GM18508 (cell line): Measurements from ENCODE around the gene MSANTD2.

Experiments
- ATAC-seq: cut with Tn5 transposase; IDR thresholded peaks from one replicate; pipeline ENCODE4 v1.9.1; 2021; ENCODE audit warnings: moderate number of reproducible peaks; ENCODE audit not compliant: insufficient read depth, unreplicated experiment

MSANTD2 gene

GRCh38 chr11:124739479-124740276 is 60.5 kb downstream of the MSANTD2 start, which contains the start of gene NRGN:
NRGN (plus strand) TSS chr11:124739942; CDS start chr11:124740085, 143 bp downstream.
- ATAC-seq = peak; percentile 65

- ATAC-seq = no peak
Observed at GRCh38 chr11:124738713-124739478, 61.3 kb downstream of the MSANTD2 start.

GRCh38 chr11:124737638-124738305 is 62.4 kb downstream of the MSANTD2 start:
- ATAC-seq = no peak

GRCh38 chr11:124736736-124737135 is 63.5 kb downstream of the MSANTD2 start:
- no peak for ATAC-seq

- no peak for ATAC-seq
Observed at GRCh38 chr11:124732230-124732629, 68.0 kb downstream of the MSANTD2 start.

GRCh38 chr11:124729571-124729970 is 70.6 kb downstream of the MSANTD2 start:
- no peak for ATAC-seq

- ATAC-seq = no peak
Observed at GRCh38 chr11:124728134-124728533, 72.1 kb downstream of the MSANTD2 start.

- ATAC-seq = no peak
Observed at GRCh38 chr11:124727474-124727873, 72.7 kb downstream of the MSANTD2 start.

GRCh38 chr11:124725719-124726105 is 74.5 kb downstream of the MSANTD2 start:
- no peak for ATAC-seq

GRCh38 chr11:124724979-124725718 is 75.1 kb downstream of the MSANTD2 start:
- ATAC-seq = peak; percentile 94

GRCh38 chr11:124722176-124722575 is 78.0 kb downstream of the MSANTD2 start:
- no peak for ATAC-seq

GRCh38 chr11:124719534-124719933 is 80.7 kb downstream of the MSANTD2 start:
- ATAC-seq = no peak

- ATAC-seq = no peak
Observed at GRCh38 chr11:124718801-124719200, 81.4 kb downstream of the MSANTD2 start.

GRCh38 chr11:124717786-124718651 is 82.2 kb downstream of the MSANTD2 start:
- ATAC-seq = no peak

- no peak for ATAC-seq
Observed at GRCh38 chr11:124717421-124717785, 82.8 kb downstream of the MSANTD2 start.

GRCh38 chr11:124716591-124716990 is 83.6 kb downstream of the MSANTD2 start:
- no peak for ATAC-seq
